Calu3 (cell line): ENCODE measurements around the gene RFLNA. TPM values are rescaled to one million over a fixed set of nuclear protein-coding genes. Genes with fewer than 3 reads are reported as not detected.

Source experiments
- BruUV-seq: library from RNA; stranded (reverse); fragments of 400-500 nt; replicated peaks from 2 replicates; lab custom pipeline; 2021; lab: Mats Ljungman, UMichigan
- CTCF ChIA-PET: fragments of 300-600 bp; sonication (Branson Sonifier 250); formaldehyde crosslinking; loops from one replicate; lab custom pipeline; 2022; ENCODE audit warnings: antibody characterized with exemption; lab: Charles Lee
- DNase-seq: peaks from one replicate; pipeline ENCODE4 v3.0.0; 2022
- H3K27ac Mint-ChIP-seq: one replicate; pipeline ENCODE4 v1.8.0; 2022; ENCODE audit warnings: mixed read lengths; ENCODE audit not compliant: unreplicated experiment
- H3K27me3 Mint-ChIP-seq: one replicate; pipeline ENCODE4 v1.8.0; 2022; ENCODE audit warnings: mixed read lengths; ENCODE audit not compliant: unreplicated experiment
- H3K36me3 Mint-ChIP-seq: one replicate; pipeline ENCODE4 v1.8.0; 2022; ENCODE audit warnings: mild to moderate bottlenecking, moderate library complexity, mixed read lengths; ENCODE audit not compliant: insufficient read depth, unreplicated experiment
- H3K4me1 Mint-ChIP-seq: one replicate; pipeline ENCODE4 v1.8.0; 2022; ENCODE audit warnings: mild to moderate bottlenecking, low read depth, mixed read lengths; ENCODE audit not compliant: unreplicated experiment
- H3K4me3 Mint-ChIP-seq: one replicate; pipeline ENCODE4 v1.8.0; 2022; ENCODE audit warnings: mild to moderate bottlenecking, low read depth, moderate library complexity, mixed read lengths; ENCODE audit not compliant: unreplicated experiment
- H3K9me3 Mint-ChIP-seq: one replicate; pipeline ENCODE4 v1.8.0; 2022; ENCODE audit warnings: low read depth, mixed read lengths; ENCODE audit not compliant: unreplicated experiment
- intact Hi-C: fragments of 100-400 bp; cut with micrococcal nuclease; formaldehyde crosslinking; loops from one replicate; pipeline ENCODE4 v1.10.0; 2022; ENCODE audit not compliant: unreplicated experiment
- total RNA-seq: library from RNA; stranded (reverse); gene quantifications from 2 replicates; pipeline ENCODE4 v1.2.3, GENCODE V29; 2022
- TF ChIP-seq, protein P1 (sequence below): fragments of 200-600 bp; IDR thresholded peaks from one replicate; pipeline ENCODE4 v1.8.0; 2022; ENCODE audit warnings: antibody characterized with exemption; ENCODE audit not compliant: unreplicated experiment

RFLNA gene
- total RNA-seq, 1 experiment from 2014 or later = not detected

DNA sequence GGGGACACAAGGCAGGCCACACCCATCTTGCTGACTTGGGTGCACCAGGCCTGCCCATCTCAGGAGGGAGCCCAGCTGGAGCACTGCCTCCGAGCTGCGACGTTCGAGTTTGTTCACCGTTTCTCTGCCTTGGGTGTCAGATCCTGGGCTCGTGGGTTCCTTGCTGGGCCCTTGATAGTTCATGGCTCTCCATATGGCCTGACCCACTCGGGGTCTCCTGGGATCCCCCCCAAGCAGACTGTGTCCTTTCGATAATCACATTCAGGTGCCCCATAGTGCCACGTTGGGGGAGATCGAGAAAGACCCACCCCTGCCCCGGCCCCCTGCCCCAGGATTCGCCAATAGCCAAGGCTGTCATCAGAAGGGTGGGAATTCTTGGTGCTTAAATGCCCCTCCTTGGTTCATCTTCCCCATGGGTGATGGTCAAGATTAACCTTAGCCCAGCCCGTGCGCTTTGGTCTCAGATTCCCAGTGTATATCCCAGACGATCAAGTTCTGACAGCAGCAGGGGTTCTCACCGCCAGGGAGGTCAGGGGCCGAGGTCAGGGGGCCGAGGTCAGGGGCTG is 7.4 kb downstream of the RFLNA start:
- CTCF ChIA-PET = no interaction called here
- BruUV-seq = no TSS peak
- Mint-ChIP-seq H3K27me3 (peaks cover 87% of the 10 kb centered on the region), H3K9me3 (no peaks in the 10 kb centered on the region), H3K4me3 (no peak overlapping the region), H3K27ac (no peak overlapping the region), H3K4me1 (no peaks in the 10 kb centered on the region), H3K36me3 (no peaks in the 10 kb centered on the region)
- DNase-seq = no peak
- TF ChIP-seq, protein P1, sequence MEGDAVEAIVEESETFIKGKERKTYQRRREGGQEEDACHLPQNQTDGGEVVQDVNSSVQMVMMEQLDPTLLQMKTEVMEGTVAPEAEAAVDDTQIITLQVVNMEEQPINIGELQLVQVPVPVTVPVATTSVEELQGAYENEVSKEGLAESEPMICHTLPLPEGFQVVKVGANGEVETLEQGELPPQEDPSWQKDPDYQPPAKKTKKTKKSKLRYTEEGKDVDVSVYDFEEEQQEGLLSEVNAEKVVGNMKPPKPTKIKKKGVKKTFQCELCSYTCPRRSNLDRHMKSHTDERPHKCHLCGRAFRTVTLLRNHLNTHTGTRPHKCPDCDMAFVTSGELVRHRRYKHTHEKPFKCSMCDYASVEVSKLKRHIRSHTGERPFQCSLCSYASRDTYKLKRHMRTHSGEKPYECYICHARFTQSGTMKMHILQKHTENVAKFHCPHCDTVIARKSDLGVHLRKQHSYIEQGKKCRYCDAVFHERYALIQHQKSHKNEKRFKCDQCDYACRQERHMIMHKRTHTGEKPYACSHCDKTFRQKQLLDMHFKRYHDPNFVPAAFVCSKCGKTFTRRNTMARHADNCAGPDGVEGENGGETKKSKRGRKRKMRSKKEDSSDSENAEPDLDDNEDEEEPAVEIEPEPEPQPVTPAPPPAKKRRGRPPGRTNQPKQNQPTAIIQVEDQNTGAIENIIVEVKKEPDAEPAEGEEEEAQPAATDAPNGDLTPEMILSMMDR = no peak
- intact Hi-C loops = no loop called here

DNA sequence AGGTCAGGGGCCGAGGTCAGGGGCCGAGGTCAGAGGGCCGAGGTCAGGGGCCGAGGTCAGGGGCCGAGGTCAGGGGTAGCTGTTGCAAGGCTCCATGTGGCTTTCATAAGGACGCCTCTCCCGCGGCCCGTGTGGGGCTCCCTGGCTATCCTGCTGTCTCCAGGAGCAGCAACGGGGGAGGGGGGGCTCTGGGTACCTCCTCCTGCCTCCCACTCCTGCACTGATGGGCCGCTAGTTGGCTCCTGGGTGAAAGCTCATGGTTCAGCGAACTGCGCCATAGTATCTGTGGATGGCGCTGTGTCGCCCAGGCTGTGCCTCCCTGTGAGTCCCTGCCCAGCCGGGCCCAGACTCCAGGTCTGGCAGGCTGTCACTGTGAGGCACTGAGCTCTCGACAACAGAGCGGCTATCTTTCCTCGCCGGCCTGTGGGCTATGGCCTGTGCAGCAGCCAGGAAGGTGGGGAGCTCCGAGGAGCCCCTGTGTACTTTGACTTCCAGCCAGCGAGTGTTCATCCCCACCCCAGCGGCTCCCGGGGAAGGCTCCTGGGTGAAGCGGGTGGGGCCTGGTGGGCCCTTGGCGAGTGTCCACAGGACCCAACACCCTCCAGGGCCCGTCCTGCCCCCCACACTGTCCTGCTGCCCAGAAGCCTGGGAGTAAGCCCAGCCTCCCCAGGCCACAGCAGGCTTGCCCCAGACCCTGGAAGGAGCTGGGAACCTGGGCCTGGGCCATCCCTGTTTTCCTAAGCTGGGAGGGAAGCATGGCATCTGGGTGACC is 8.1 kb downstream of the RFLNA start:
- Mint-ChIP-seq H3K9me3 (no peaks in the 10 kb centered on the region), H3K4me1 (no peaks in the 10 kb centered on the region), H3K4me3 (no peak overlapping the region), H3K27ac (no peak overlapping the region), H3K27me3 (peaks cover 87% of the 10 kb centered on the region), H3K36me3 (no peaks in the 10 kb centered on the region)
- DNase-seq = no peak
- no TSS peak for BruUV-seq
- intact Hi-C loops = no loop called here
- CTCF ChIA-PET = no interaction called here
- TF ChIP-seq, protein P1 = no peak

DNA sequence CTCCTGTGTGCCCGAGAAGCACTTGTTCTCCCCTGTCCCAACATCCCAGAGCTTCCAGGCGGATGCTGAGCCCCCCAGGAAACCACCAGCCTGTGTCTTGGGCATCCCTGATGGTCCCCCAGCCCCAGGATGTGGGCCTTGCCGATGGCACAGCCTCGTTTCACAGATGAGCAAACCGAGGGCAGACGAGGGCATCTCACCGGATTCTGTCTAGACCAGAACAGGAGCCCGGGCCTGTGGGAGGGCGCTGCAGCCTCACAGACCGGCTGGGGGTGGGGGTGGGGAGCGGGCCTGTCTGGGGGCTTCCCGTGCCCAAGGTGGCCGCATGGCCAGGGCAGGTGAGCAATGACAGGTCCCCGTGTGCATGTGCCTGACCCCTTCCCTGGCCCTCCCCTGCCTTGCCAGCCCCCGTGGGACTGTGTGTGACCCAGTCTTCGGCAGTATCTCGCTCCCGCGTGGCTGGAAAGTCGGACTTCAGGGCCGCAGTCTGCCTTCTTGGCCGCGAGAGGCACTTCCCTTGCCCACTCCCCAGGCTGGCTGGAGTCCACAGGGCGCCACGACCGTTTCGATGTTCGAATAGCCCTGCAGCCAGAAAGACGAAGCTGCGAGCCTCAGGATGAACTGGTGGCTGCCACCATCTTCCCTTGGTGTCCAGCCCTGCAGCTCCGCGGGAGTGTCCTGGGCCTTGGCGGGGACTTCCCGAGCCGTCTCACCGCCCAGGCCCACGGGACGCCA is 8.9 kb downstream of the RFLNA start:
- Mint-ChIP-seq H3K9me3 (no peaks in the 10 kb centered on the region), H3K4me3 (no peak overlapping the region), H3K4me1 (no peaks in the 10 kb centered on the region), H3K36me3 (no peaks in the 10 kb centered on the region), H3K27ac (no peak overlapping the region), H3K27me3 (peaks cover 87% of the 10 kb centered on the region)
- TF ChIP-seq, protein P1 = no peak
- intact Hi-C loops = no loop called here
- BruUV-seq = no TSS peak
- CTCF ChIA-PET = no interaction called here
- DNase-seq = no peak

DNA sequence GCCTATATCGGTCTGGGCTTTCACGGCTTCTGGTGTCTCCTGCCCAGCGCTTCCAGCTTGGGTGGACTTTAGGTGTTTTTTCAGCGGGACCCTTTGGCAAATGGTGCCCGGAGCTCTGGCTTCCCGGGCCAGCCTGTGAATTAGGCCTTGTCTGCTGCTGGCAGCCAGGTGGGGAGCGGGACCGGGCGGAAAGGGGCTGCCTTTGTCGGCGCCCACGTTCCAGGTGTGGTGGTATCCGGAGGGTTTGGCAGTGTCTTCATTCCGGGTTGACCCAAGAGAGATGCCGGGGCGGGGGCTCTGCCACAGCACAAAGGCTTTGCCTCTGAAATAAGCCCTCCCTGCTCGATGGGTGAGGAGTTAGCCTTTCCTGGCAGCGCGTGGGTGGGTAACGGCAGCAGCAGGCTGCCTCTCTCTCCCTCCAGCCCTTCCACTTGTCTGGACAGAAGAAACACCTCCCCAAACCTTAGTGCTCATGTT is 9.5 kb downstream of the RFLNA start:
- BruUV-seq = no TSS peak
- H3K27me3 Mint-ChIP-seq = peaks cover 87% of the 10 kb centered on the region
- no peaks in the 10 kb centered on the region for H3K36me3 Mint-ChIP-seq
- no peaks in the 10 kb centered on the region for H3K9me3 Mint-ChIP-seq
- H3K27ac Mint-ChIP-seq = no peak overlapping the region
- no peak for DNase-seq
- CTCF ChIA-PET = no interaction called here
- no peaks in the 10 kb centered on the region for H3K4me1 Mint-ChIP-seq
- TF ChIP-seq, protein P1 = no peak
- H3K4me3 Mint-ChIP-seq = no peak overlapping the region
- intact Hi-C loops = no loop called here
